Activated CD4-positive, alpha-beta T cell treated with anti-CD3 and anti-CD28 coated beads, Interleukin-2, amount 50 U/mL, for 24 hours (primary cell): ENCODE measurements around the gene EVX1.

Experiments used
- DNase-seq, 2 donors: peaks; one replicate each; pipeline ENCODE4 v3.0.0-alpha.2; 2020; ENCODE audit warnings: low read depth in 1 of 2, low spot score in 1 of 2

Gene EVX1

DNA sequence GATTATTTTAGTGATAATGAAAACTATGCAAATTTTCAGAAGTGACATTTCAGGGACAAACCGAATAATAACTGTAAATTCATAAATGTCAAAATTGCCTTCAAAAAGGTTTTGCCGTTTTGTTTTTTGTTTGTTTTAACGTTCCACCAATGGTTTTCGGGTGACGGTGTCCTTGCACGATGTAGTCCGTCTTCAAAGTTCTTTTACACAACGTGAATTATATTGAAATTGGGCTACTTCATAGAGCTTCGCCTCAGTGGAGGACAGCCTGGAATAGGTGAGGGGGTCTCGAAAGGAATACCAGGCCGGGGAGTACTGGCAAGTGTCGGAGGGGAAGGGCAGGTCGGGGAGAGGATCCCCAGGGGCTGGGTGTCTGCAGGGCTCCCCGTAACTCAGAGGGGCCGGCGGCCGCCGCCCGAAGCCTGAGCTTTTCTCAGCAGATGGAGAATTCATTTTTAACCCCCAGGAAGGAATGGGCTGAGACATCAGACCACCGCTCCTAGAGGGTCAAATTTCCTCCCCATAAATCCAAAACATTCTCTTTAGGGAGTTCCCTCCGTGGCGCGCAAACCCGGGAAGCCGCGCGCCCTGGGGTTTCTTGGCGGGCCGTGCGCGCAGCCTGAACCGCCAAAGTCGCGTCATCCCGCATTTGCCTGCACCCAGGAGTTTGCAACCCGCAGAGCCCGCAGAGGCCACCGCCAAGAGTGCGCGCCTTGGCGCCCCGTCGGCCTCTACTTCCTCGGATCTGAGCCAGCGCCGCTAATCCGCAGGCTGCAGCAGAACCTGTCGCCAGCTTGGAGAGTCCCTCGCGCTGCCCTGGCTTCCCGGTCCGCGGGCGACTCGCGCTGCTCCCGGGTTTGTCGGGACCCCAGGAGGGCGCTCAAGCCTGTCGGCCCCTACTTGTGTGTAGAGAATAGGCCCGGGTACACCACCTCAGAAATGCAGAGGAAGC is 17.3 kb upstream of the EVX1 start:
- no peak for DNase-seq

DNA sequence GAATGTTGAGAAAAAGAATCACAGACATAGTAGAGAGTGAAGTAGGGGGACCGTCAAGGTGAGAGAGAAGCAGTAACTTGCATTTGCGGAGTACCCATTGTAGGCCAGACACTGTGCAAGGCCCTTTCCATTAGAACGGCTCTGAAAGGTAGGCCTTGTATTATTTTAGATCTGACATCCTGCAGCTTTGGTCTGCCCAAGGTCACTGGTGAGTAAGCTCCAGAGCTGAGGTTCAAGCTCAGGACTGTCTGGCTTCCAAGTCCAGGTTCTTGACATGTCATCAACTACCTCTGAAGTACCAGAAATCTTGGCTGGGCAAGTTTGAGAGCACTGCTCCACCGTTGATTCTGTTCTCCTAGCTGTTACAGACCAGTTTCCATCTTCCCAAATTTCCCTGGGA is 13.2 kb upstream of the EVX1 start:
- no peak for DNase-seq

DNA sequence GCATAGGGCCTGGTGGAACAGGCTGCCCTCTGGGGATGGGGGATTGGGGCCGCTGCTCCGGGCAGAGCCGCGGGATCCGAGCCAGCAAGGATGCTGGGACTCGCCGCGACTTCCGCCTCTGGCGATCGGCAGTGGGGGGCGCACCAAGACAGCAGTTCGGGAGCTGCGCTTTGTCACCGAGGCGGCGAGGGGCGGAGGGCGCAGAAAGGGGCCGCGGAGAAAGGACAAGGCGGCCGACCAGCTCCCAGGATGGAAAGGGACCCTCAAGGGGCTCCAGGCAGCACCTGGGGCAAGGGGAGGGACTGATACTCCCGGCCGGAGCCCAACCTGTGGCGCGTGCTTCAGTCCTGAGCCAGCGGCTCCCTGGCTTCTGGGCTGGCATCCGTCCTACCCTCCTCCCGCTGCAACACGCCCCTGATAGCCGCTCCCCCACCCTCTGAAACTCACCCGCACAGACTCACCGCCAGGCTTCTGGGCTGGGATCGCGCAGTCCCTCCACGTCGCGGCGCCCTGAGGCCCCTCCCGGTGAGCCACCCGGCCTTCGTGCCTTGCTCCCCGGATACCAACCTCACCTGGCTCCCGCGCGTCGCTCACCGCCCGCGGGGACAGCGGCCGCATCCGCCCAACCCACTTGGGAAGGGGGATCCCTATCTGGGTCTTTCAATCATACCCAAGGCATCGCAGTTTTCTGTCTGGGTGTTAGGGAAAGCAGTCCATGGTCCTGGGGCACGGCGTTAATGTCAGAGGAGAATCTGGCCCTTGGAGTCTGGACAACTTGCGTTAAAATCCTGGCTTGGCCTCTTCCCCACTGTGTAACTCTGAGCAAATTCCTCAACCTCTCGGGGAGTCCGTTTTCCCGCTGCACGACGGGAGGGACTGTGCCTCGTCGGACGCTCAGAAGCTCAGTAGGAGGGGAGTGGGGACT is 7.0 kb upstream of the EVX1 start:
- DNase-seq = no peak

DNA sequence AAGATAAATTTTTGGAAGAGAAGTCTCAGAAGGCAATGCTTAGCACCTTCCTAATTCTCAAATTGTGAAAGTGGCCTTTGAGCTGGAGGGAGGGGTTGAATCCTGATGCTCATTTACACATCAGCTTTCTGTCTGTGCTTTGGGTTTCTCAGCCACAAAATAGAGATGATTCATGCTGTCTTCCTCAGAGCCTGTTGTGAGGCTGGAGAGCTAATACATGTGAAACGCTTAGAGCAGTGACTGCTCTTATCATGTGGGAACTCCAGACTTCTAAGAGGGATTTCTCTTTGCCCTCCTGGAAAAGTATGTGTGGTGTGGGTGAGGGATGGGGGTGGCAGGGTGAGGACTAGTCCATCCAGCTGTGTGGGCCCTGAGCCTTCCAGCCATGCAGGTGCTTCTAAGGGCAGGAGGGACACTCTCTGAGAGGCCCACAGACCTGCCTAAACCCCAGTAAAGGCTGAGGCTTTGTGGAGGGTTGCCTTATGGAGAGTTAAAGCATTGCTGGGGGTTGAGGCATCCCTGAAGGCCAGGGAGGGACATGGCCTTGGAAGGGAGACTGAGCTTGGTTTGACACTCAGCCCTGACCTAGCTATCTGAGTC is 4.8 kb upstream of the EVX1 start:
- no peak for DNase-seq

DNA sequence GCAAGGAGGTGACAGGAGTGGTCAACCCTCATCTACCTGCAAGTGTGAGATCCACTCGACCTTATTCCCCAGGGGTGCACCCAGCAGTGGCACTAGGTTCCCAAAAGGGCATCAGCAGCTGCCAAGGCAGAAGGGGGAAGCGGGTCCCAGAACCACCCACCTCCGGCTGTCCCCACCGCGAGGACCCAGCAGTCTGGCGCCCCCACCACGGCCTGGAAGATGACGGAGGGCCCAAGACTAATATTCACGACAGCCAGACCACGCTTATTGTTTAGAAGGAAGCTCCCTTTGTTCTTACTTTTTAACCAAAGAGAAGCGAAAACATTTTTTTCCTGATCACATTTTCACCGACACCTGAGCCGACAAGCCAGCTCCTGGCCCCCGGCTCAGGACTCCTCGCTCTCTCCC is 3.6 kb upstream of the EVX1 start:
- DNase-seq = no peak

DNA sequence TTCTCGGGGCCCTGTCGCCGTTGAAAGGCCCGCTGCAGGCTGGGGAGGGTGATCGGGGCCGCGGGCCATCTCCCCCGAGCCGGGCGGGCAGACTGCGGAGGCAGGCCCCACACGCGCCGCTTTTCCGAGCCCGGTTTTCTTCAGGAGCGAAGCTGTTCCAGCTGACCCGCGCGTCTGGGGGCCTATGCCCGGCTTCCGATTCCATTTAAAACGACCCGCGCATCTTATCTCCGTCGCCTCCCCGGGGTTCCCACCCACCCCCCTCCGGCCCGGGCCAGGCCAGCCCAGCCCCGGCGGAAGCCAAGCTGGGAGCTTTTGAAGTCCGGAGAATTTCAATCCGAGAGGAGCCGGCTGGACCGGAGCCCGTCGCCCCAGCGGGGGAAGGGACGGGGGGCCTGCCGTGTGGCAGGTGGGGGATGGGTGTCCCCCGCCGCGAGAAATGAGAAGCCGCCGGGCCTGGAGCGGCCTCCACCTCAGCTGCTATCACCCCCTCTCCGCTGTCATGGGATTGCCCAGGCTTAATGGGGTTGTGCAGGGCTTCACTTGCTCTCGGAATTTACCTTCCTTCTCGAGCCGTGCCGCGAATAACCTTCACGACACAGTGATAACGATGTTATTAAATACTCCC is 3.1 kb upstream of the EVX1 start:
- DNase-seq = no peak

DNA sequence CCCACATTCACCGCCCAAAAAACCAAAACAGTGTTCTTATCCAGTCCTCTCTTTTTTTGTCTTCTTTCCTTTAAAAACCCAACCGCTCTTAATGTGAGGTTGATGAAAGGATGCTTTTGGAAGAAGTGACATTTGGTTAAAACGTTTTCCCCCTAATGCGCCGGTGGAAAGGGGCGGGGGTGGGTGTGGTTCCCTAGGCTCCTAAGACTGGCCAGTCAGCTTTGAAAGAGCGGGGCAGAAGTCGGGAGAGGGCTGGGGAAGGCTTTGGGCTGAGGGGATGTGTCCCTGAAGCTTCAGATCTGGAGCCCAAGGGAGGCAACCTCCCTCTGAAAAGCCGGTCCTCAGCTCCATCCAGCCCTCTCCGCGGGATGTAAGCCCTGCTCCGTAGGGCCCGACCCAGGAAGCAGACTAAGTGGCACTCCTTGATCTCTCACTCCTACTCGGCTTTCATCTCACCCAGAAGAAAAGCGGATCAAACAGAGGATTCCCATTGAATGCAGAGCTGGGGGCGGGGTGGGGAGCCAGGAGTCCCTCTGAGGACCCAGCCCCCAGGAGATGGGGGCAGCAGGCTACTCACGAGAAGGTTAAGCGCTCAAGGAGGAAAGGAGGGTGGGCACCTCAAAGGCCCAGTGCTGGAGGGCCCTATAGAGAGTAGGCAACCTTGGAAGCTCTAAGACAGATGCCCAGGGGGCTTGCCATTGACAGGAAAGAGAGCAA is 2.4 kb upstream of the EVX1 start:
- DNase-seq = no peak

DNA sequence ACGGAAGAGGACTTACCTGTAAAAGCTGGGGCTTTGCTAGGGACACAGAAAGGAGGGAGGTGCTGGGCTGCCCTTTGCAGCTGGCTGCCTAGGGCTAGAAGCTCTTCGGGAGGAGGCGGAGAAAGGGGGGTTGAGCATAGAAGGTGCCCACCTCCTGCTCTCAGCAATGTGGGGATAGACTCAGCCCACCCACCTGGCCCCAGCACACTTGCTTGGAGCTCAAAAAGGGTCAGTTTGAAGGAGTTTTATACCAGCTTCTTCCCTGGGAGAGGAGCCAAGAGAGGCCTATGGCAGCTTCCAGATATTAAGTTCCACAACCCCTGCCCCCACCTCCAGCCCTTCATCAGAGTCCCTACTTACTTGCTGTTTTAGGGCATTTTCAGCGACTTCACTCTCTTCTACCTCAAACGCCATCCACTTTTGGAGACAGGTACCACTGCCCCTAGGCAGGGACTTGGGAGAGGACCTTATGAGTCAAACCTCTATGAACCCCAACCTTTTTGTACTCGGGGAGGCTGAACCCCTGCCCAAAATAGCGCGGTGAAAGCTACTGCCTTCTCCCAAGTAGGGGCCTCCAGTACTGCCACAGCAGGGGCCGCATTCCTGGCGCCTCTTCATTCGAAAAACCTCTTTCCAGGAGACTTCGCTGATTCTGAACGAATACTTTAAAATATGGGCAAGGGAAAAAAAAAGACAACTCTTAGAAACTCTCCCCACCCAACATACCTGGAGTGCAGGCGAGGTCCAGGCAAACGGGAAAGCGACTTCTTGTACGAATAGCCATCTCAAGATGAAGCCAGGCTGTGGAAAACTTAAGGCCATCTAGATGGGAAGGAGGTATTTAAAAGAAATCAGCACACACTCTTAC is 1.2 kb upstream of the EVX1 start:
- no peak for DNase-seq

DNA sequence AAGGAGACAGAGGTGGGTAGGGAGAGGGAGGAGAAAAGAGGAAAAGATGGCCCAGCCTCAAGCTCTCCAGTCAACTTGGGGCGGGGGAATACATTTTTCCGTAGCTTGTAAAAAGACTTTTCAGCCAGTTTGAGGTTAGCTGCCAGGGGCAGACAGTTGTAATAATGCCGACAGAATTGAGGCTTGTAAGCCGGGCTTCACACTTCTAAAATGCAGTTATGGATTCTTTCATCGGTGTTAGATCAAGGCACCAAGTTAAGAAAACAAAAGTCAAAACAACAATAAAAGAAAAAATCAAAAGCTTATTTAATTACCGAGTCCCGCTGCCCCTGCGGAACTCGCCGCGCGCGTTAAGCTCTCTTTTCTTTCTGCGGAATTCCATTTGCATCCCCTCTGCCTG is 448 bp upstream of the EVX1 start:
- DNase-seq = no peak

DNA sequence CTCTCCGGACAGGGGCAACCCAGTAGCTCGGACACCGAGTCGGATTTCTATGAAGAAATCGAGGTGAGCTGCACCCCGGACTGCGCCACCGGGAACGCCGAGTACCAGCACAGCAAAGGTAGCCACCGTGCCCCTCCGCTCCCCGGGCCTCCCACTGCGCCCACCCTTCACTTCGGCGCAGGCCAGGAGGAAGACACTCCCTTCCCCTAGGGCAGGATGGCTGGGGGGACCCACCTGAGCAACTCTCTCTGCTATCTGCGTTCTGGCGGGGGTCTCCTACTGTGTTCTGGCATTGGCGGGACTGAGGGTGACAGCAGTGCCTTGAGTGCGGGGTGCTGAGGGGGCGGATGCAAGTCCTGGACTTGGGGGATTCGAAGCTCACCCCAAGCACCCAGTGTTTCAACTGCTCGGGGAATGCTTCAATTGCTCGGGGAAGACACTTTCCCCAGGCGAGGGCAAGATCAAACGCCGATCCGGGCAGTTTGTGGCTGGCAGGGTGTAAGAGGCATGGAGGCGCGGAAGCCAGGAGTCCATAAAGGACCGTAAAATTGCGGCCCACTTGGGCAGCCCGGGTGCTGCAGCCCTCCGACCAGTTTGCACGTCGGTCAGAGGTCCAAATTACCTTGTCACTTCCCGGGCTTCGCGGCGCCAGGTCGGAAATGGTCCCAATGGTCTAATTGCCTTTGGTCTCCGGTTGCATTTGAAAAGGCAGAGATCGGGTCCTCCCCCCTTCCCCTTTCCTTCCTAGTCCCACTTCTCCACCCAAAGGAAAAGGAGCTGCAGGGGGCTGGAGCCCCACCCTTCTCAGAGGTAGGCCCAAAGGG is 950 bp downstream of the EVX1 start:
- no peak for DNase-seq

DNA sequence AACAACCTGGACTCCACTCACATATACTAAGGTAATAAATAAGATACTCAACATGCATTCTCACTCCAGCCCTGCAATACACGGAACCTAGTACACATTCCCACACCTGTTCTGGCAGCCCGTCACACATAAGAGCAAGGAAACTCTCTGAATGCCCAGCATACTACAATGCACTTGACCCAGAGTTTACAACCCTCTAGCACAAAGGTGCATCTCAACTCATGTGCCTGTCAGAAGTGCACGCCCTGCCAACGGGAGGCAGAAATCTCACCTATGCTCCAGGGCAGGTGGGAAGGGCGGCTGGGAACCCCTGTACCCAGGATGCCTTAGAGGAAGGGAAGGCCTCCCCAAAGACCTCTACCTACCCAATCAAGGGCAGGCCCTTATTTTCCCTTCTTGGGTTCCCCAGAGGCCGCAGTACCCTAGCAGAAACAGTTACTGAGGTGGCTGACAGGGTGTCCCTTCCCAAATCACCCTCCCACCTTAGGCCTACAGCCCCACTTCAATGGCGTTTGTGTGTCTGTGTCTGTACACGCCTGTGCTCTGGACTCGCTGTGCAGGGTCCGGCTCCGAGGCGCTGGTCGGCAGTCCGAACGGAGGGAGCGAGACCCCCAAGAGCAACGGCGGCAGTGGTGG is 2.0 kb downstream of the EVX1 start:
- DNase-seq = no peak

DNA sequence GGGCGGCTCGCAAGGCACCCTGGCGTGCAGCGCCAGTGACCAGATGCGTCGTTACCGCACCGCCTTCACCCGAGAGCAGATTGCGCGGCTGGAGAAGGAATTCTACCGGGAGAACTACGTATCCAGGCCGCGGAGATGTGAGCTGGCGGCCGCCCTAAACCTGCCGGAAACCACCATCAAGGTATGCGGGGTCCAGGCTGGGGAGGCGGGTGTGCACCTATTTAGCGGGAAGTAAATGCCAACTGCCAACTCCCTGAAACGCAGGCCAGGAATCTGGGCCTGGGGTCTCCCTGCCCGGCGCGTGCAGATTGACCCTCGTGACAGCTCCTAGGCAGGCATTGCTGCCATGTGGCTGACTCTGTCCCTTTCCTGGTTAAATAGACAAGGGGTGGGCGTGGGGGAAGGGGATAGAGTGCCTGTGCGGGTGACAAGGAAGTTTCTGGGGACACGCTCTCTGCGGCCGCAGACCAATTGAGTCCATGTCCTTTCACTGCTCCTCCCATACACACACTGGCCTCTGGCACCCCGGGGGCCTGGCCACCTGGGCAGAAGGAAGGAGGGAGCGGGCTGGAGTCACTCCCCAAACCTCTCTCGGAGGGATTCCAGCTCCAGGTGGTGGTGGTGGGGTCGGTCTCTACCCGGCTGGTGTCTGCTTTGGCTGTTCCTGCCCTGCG is 2.7 kb downstream of the EVX1 start:
- DNase-seq = no peak

DNA sequence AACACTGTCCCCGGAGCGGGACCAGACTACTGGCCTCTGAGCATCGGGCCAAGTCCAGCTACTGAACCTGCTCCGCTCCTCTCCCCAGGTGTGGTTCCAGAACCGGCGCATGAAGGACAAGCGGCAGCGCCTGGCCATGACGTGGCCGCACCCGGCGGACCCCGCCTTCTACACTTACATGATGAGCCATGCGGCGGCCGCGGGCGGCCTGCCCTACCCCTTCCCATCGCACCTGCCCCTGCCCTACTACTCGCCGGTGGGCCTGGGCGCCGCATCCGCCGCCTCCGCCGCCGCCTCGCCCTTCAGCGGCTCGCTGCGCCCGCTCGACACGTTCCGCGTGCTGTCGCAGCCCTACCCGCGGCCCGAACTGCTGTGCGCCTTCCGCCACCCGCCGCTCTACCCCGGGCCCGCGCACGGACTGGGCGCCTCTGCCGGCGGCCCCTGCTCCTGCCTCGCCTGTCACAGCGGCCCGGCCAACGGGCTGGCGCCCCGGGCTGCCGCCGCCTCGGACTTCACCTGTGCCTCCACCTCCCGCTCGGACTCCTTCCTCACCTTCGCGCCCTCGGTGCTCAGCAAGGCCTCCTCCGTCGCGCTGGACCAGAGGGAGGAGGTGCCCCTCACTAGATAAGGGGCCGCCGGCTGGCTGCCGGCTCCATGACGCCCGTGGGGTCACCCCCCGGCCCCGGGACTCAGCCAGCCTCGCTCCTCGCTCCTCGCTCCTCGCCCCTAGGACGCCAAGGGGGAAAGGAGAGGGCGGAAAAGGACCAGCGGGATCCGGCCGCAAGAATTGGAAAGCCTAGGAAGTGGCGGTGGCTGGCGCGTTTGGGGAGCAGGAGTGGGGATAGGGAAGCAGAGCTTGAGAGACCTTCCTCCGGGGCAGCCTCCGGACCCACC is 3.4 kb downstream of the EVX1 start:
- DNase-seq = no peak

DNA sequence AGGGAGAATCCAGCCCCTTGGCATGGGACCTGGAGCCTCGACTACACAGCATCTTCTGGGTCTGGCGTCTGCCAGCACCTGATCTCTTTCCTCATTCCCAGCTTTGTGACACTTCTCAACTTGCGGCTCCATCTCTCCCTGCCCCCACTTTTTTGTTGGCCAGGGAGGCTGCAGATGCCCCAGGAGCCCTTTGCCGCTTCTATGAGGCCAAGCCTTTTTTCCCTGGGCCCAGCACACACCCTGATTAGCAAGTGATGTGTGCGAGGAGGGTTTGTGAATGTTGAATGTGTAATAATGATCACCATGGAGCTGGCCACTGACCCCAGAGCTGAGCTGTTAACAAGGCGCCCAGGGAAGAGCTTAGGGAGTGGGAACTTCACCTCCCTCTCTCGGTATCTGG is 4.4 kb downstream of the EVX1 start:
- no peak for DNase-seq

DNA sequence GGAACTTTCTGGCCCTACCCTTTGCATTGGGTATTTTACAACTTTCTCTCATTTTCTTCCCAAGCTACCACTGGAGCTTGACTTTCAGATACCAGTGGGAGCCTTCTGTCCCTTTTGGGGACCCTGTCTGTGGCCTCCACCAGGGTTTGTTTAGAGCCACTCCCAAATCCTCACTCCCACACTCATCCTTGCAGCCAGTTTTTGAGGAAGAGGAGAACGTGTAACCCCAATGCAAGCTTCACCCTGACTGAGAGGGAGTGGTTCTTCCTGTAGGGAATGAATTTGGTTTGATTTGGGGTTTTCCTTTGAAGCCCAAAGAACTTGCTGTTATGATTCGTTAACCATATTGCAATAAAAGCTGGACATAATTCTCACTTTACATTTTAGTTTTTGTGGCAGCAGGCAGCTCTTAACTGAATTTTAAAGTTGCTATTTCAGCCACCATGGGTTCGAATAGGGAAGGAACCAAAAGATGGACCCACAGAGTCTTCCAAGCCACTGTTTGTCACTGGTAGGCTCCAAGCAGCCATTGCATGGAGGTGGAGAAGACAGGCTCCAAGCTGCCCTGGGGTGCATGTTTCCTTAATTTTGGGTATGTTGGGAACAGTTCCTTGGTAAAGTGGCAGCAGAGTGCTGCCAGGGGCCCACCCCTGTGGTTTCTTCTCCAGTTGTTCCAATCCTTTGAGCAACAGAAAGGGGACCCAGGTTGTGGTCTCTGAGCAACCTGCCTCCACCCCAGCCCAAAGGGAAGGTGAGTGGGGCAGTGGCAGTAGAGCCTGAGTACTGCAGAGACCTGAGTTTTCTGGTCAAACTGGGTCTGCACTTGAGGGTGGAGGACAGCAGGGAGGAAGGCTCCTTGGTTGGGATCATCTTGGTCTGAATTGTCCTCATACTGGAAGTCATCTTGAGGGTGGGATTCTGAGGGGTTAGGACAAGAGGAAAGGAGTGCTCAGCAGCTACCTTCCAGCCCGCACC is 5.1 kb downstream of the EVX1 start:
- DNase-seq = no peak

DNA sequence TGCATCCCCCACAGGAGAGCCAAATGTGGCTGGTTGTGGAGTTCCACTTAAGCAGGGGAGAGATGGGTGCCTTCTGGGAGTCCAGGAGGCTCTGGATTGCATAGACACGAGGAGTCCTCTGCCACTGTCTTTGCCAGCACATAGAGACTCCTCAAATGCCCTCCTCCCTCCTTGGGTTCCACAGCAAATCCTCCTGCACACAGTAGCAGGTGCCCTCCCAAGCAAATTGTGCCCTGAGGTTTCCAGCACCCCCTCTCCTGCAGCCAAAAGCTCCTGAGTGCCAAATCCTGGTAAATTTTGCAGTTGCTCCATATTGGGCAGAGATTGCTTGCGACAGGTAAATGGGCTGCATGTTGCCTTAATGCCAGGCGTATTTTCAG is 5.8 kb downstream of the EVX1 start:
- DNase-seq = no peak
